ENCODE measurements around the gene HEMK1. TPM values are rescaled to one million over a fixed set of nuclear protein-coding genes. Genes with fewer than 3 reads are reported as not detected.

Gene HEMK1
- total and polyA plus RNA-seq, 2 of the 8 experiments (the other 6 are each of a cell fraction or from before 2014, with no cell fraction given): 9.7 to 10.6 TPM

- Histone ChIP-seq H4K20me1 (replicated peaks in 1 of 2; ENCODE audit: control insufficient read depth in 1 of 2, insufficient read depth in 2 of 2, low read length in 2 of 2) (no peaks in the 10 kb centered on the region), H3K4me2 (ENCODE audit: insufficient read depth in 1 of 2, low read depth in 2 of 2, low read length in 2 of 2) (no peak overlapping the region), H3K14ac (ENCODE audit: insufficient read length) (no peak overlapping the region), H3K79me2 (ENCODE audit: control insufficient read depth in 1 of 2, insufficient read depth in 2 of 2, low read length in 2 of 2) (no peaks in the 10 kb centered on the region), H3K9ac (replicated peaks in 1 of 4; ENCODE audit: extremely low read depth in 1 of 4, low read depth in 3 of 4, low read length in 3 of 4) (no peak overlapping the region), H3K79me1 (ENCODE audit: low read depth, low read length) (no peaks in the 10 kb centered on the region; the same call in 1 of the 2 replicates), H2AFZ (ENCODE audit: low read length) (no peak overlapping the region), H3K4me1 (replicated peaks in 1 of 4; ENCODE audit: control insufficient read depth in 3 of 4, insufficient read depth in 4 of 4, low read length in 3 of 4) (peaks cover 0 to 1% (median under 1%) of the 10 kb centered on the region in 4 experiments; a peak in 3 of 7 replicates), H3K4ac (replicated peaks; ENCODE audit: insufficient read length, low read depth, low read length) (no peak overlapping the region), H3K23ac (ENCODE audit: insufficient read length) (no peak overlapping the region), H3K9me3 (ENCODE audit: insufficient read depth in 2 of 2, low read depth in 1 of 2, low read length in 1 of 2) (no peaks in the 10 kb centered on the region), H4K5ac (ENCODE audit: insufficient read length, low read depth, low read length) (no peak overlapping the region), H3K23me2 (ENCODE audit: low read depth, low read length) (peaks cover 7% of the 10 kb centered on the region; the same call in 1 of the 2 replicates), H3K56ac (replicated peaks; ENCODE audit: insufficient read length, low read depth, low read length) (no peak overlapping the region), H3K4me3 (ENCODE audit: extremely low read depth in 1 of 4, insufficient read depth in 2 of 4, low read depth in 3 of 4, low read length in 4 of 4) (no peak overlapping the region), H2BK12ac (ENCODE audit: low read depth, low read length) (no peak overlapping the region), H4K8ac (ENCODE audit: extremely low read depth, insufficient read depth, low read length) (no peak overlapping the region), H2BK120ac (replicated peaks; ENCODE audit: low read depth, low read length) (no peak overlapping the region), H2BK5ac (ENCODE audit: low read depth, low read length) (no peak overlapping the region), H2AK5ac (ENCODE audit: low read depth, low read length) (no peak overlapping the region), H2BK15ac (ENCODE audit: low read length) (no peak overlapping the region), H3K27ac (ENCODE audit: low read depth, low read length) (no peak overlapping the region), H2BK20ac (ENCODE audit: low read length) (no peak overlapping the region), H4K91ac (replicated peaks; ENCODE audit: insufficient read length, low read length) (no peak overlapping the region), H3K18ac (ENCODE audit: extremely low read depth, low read length) (no peak overlapping the region), H3K27me3 (replicated peaks in 1 of 4; ENCODE audit: control insufficient read depth in 3 of 4, extremely low read depth in 1 of 4, insufficient read depth in 3 of 4, low read length in 3 of 4) (no peaks in the 10 kb centered on the region), H3K36me3 (ENCODE audit: control insufficient read depth in 2 of 4, insufficient read depth in 4 of 4, low read length in 3 of 4) (no peaks in the 10 kb centered on the region)
- WGBS, 2 experiments (ENCODE audit: extremely low coverage in 1 of 2, insufficient coverage in 1 of 2, insufficient read length in 1 of 2, insufficient replicate concordance in 2 of 2, low coverage in 1 of 2, low lambda C conversion rate in 2 of 2, missing lambda C conversion rate in 1 of 2): 82% methylated on average over 4 of the region's 4 CpGs; no CpG with 5 or more reads in 1 of the 2 experiments
- TF ChIP-seq SIN3A (conservative IDR thresholded peaks at IDR 0.05 in 1 of 2, IDR thresholded peaks at IDR 0.05 in 1 of 2; ENCODE audit: low read depth in 1 of 2, low read length in 2 of 2) (no peak), FOSL1 (IDR thresholded peaks at IDR 0.05; ENCODE audit: insufficient read depth, low read depth, low read length) (no peak), PHF8 (conservative IDR thresholded peaks at IDR 0.05; ENCODE audit: low read depth, low read length) (no peak), BACH1 (IDR thresholded peaks at IDR 0.05; ENCODE audit: low read length) (no peak), SIRT6 (IDR thresholded peaks at IDR 0.05; ENCODE audit: low read length) (no peak), EP300 (IDR thresholded peaks at IDR 0.05; ENCODE audit: borderline replicate concordance in 1 of 2, low read depth in 2 of 2, low read length in 2 of 2) (no peak), TBP (IDR thresholded peaks at IDR 0.05; ENCODE audit: low read depth, low read length) (no peak), SIX5 (IDR thresholded peaks at IDR 0.05; ENCODE audit: low read depth, low read length) (no peak), TAF1 (IDR thresholded peaks at IDR 0.05; ENCODE audit: low read depth, low read length) (no peak), RXRA (IDR thresholded peaks at IDR 0.05; ENCODE audit: insufficient read depth, low read depth, low read length) (no peak), ZNF274 (IDR thresholded peaks at IDR 0.05; ENCODE audit: borderline replicate concordance, extremely low read depth, low read length) (no peak), POLR2AphosphoS5 (IDR thresholded peaks at IDR 0.05; ENCODE audit: low read depth, low read length) (no peak)
- ChIA-PET CTCF (ENCODE audit: partially characterized antibody) (interaction anchor here (0.6 to 46.5 kb wide), 14 partner anchors 8 to 817 kb away, joined by 3 to 863 read pairs (median 4); partner anchors contain the start of genes CISH and MAPKAPK3), POLR2A (ENCODE audit: partially characterized antibody) (interaction anchor here (0.8 to 1.8 kb wide), 4 partner anchors 8 to 79 kb away, joined by 3 to 6 read pairs (median 4); partner anchors contain the start of gene CISH)
- DNase-seq (ENCODE audit: low read depth in 1 of 2, low spot score in 2 of 2) (no peak), FAIRE-seq (no peak)
These were observed 3.6 kb downstream of the HEMK1 start for GRCh38 chr3:50572801-50573371.
